HEK293 (cell line): Measurements from ENCODE around the gene TMEM214.
A peak's percentile ranks its signal among the peaks of the same experiment; 100 is the strongest.

ENCODE experiments used
- BCL11A ChIP-seq: fragments of 450-650 bp; formaldehyde crosslinking; IDR thresholded peaks from 2 replicates; pipeline ENCODE4 v1.5.1; 2016; ENCODE audit warnings: low read depth, missing biosample characterization, missing genetic modification characterization
- CTCF ChIP-seq: fragments of 450-650 bp; formaldehyde crosslinking; IDR thresholded peaks from 2 replicates; pipeline ENCODE4 v1.5.1; 2016; ENCODE audit warnings: missing biosample characterization, missing genetic modification characterization
- GLI4 ChIP-seq: fragments of 450-650 bp; formaldehyde crosslinking; IDR thresholded peaks from 2 replicates; pipeline ENCODE4 v1.5.1; 2016; ENCODE audit warnings: missing biosample characterization, missing genetic modification characterization
- HIC1 ChIP-seq: fragments of 450-650 bp; formaldehyde crosslinking; IDR thresholded peaks from 2 replicates; pipeline ENCODE4 v1.5.1; 2016; ENCODE audit warnings: missing biosample characterization, missing genetic modification characterization
- HOXD13 ChIP-seq: sonication (generic); formaldehyde crosslinking; IDR thresholded peaks from 2 replicates; pipeline ENCODE4 v1.8.0; 2022; ENCODE audit warnings: missing genetic modification reagents, borderline replicate concordance
- INSM2 ChIP-seq: fragments of 450-650 bp; formaldehyde crosslinking; IDR thresholded peaks from 2 replicates; pipeline ENCODE4 v1.5.1; 2016; ENCODE audit warnings: missing biosample characterization, missing genetic modification characterization
- MEIS1 ChIP-seq: sonication (generic); formaldehyde crosslinking; IDR thresholded peaks from 2 replicates; pipeline ENCODE4 v1.8.1; 2022; ENCODE audit warnings: missing genetic modification reagents, mild to moderate bottlenecking, borderline replicate concordance
- SALL2 ChIP-seq: fragments of 450-650 bp; formaldehyde crosslinking; IDR thresholded peaks from 2 replicates; pipeline ENCODE4 v1.5.0; 2017; ENCODE audit warnings: missing biosample characterization, mild to moderate bottlenecking, missing genetic modification characterization, borderline replicate concordance
- SP7 ChIP-seq: fragments of 450-650 bp; formaldehyde crosslinking; IDR thresholded peaks from 2 replicates; pipeline ENCODE4 v1.5.1; 2016; ENCODE audit warnings: missing biosample characterization, missing genetic modification characterization
- TCF7L2 ChIP-seq: IDR thresholded peaks from 2 replicates; pipeline ENCODE4 v1.6.1; 2011; ENCODE audit warnings: low read depth, mild to moderate bottlenecking, inconsistent platforms, low read length, moderate library complexity, borderline replicate concordance
- TSHZ1 ChIP-seq: fragments of 450-650 bp; formaldehyde crosslinking; IDR thresholded peaks from 2 replicates; pipeline ENCODE4 v1.5.1; 2016; ENCODE audit warnings: missing biosample characterization, missing genetic modification characterization, borderline replicate concordance
- WT1 ChIP-seq: fragments of 450-650 bp; formaldehyde crosslinking; IDR thresholded peaks from 2 replicates; pipeline ENCODE4 v1.5.1; 2016; ENCODE audit warnings: missing biosample characterization, missing genetic modification characterization
- YY1 ChIP-seq: fragments of 450-650 bp; formaldehyde crosslinking; IDR thresholded peaks from 2 replicates; pipeline ENCODE4 v1.5.1; 2018; ENCODE audit warnings: missing biosample characterization, missing genetic modification characterization
- ZNF114 ChIP-seq: fragments of 450-650 bp; formaldehyde crosslinking; IDR thresholded peaks from 2 replicates; pipeline ENCODE4 v1.5.0; 2017; ENCODE audit warnings: missing biosample characterization, missing genetic modification characterization
- ZNF132 ChIP-seq: fragments of 450-650 bp; formaldehyde crosslinking; IDR thresholded peaks from 2 replicates; pipeline ENCODE4 v1.5.1; 2017; ENCODE audit warnings: missing biosample characterization, missing genetic modification characterization, borderline replicate concordance
- ZNF202 ChIP-seq: fragments of 450-650 bp; formaldehyde crosslinking; IDR thresholded peaks from 2 replicates; pipeline ENCODE4 v1.5.1; 2016; ENCODE audit warnings: missing biosample characterization, missing genetic modification characterization, borderline replicate concordance
- ZNF223 ChIP-seq: fragments of 450-650 bp; formaldehyde crosslinking; IDR thresholded peaks from 2 replicates; pipeline ENCODE4 v1.5.1; 2016; ENCODE audit warnings: missing biosample characterization, missing genetic modification characterization
- ZNF239 ChIP-seq: fragments of 450-650 bp; formaldehyde crosslinking; IDR thresholded peaks from 2 replicates; pipeline ENCODE4 v1.5.1; 2016; ENCODE audit warnings: missing biosample characterization, missing genetic modification characterization
- ZNF280C ChIP-seq: fragments of 450-650 bp; formaldehyde crosslinking; IDR thresholded peaks from 2 replicates; pipeline ENCODE4 v1.5.1; 2016; ENCODE audit warnings: missing biosample characterization, missing genetic modification characterization
- ZNF311 ChIP-seq: fragments of 450-650 bp; formaldehyde crosslinking; IDR thresholded peaks from 2 replicates; pipeline ENCODE4 v1.5.1; 2017; ENCODE audit warnings: missing biosample characterization, missing genetic modification characterization, borderline replicate concordance
- ZNF341 ChIP-seq: fragments of 450-650 bp; formaldehyde crosslinking; IDR thresholded peaks from 2 replicates; pipeline ENCODE4; 2016; ENCODE audit warnings: low read depth, missing biosample characterization, missing genetic modification characterization
- ZNF426 ChIP-seq: fragments of 450-650 bp; formaldehyde crosslinking; IDR thresholded peaks from 2 replicates; pipeline ENCODE4 v1.5.1; 2017; ENCODE audit warnings: missing biosample characterization, missing genetic modification characterization, mild to moderate bottlenecking, inconsistent platforms, moderate library complexity
- ZNF555 ChIP-seq: fragments of 450-650 bp; formaldehyde crosslinking; conservative IDR thresholded peaks from 2 replicates; pipeline ENCODE4 v1.5.1; 2017; ENCODE audit warnings: missing biosample characterization, mild to moderate bottlenecking, missing genetic modification characterization, inconsistent platforms
- ZNF558 ChIP-seq: fragments of 450-650 bp; formaldehyde crosslinking; IDR thresholded peaks from 2 replicates; pipeline ENCODE4 v1.5.1; 2016; ENCODE audit warnings: missing biosample characterization, missing genetic modification characterization
- ZNF837 ChIP-seq: fragments of 450-650 bp; formaldehyde crosslinking; IDR thresholded peaks from 2 replicates; pipeline ENCODE4 v1.5.1; 2016; ENCODE audit warnings: missing biosample characterization, missing genetic modification characterization

Gene TMEM214

GRCh38 chr2:27050281-27050995, 17.7 kb downstream of the TMEM214 start (continued):
- TF ChIP-seq TSHZ1 (tag by site-specific recombination) (no peak), ZNF426 (tag by site-specific recombination) (no peak), ZNF558 (tag by site-specific recombination) (no peak), TCF7L2 (no peak), MEIS1 (CRISPR knock-in tag) (no peak), ZNF132 (tag by site-specific recombination) (no peak), INSM2 (tag by site-specific recombination) (peak; percentile 12; the same call in 1 of the 2 replicates), GLI4 (no peak; the same call in 1 of the 2 replicates), ZNF837 (no peak), CTCF (tag by site-specific recombination) (peak; percentile 72), HOXD13 (no peak), ZNF202 (tag by site-specific recombination) (no peak), ZNF555 (tag by site-specific recombination) (no peak), YY1 (tag by site-specific recombination) (no peak), ZNF311 (no peak), ZNF239 (tag by site-specific recombination) (no peak), ZNF114 (tag by site-specific recombination) (no peak), SALL2 (tag by site-specific recombination) (no peak), WT1 (no peak), HIC1 (no peak), BCL11A (tag by site-specific recombination) (no peak), SP7 (tag by site-specific recombination) (no peak; the same call in 1 of the 2 replicates), ZNF341 (tag by site-specific recombination) (peak; percentile 47; the same call in 1 of the 2 replicates), ZNF223 (tag by site-specific recombination) (no peak), ZNF280C (tag by site-specific recombination) (no peak)
